LHCN-M2 (cell line): ENCODE measurements around the gene CNNM3. TPM values are rescaled to one million over a fixed set of nuclear protein-coding genes. Genes with fewer than 3 reads are reported as not detected.
"Not testable (repeated sequence)": the region's sequence is repeated elsewhere in the genome, so short reads cannot be mapped to it uniquely, and the experiment has no call there.

Source experiments
- DNase-seq: peaks from one replicate; pipeline ENCODE4 v3.0.0-alpha.2; 2012; ENCODE audit warnings: low read depth
- total RNA-seq: library from RNA; depleted of rRNA; stranded (reverse); fragments of >200 nt; gene quantifications from 2 replicates; pipeline ENCODE4 v1.2.3, GENCODE V29; 2014

Gene CNNM3
- total RNA-seq, 1 experiment from 2014 or later = 3.4 TPM

- DNase-seq = no peak
Observed at GRCh38 chr2:96839293-96839874, 23.3 kb downstream of the CNNM3 start.

- DNase-seq = no peak
Observed at GRCh38 chr2:96839875-96840850, 24.1 kb downstream of the CNNM3 start.

GRCh38 chr2:96841701-96842495 lies 25.8 kb downstream of the CNNM3 start:
- DNase-seq = no peak

- no peak for DNase-seq
Observed at GRCh38 chr2:96842600-96842999, 26.5 kb downstream of the CNNM3 start.

- DNase-seq = no peak
Observed at GRCh38 chr2:96843538-96844268, 27.6 kb downstream of the CNNM3 start, which contains the start of gene ANKRD23. Gene ANKRD23, minus strand, starts transcription at chr2:96844021. Its CDS starts 29 bp downstream, at chr2:96843992.

GRCh38 chr2:96844405-96844808 lies 28.3 kb downstream of the CNNM3 start:
- no peak for DNase-seq

DNA sequence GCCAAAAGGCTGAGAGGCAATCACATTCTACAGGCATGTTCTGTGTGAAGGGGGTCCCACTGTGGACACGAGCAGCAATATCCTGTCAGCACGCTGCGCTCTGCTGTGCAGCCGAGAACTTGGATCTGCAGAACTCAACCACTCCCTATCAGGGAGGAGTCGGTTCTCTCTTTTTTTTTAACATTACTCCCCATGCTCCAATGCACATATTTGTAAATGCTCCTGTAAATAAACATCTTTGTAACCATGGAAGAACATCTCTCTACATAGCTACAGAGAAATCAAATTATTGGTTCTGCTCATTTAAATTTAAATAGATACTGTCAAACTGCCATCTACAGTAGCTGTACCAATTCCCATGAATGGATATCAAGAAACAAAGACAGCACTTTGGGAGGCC lies 30.8 kb downstream of the CNNM3 start:
- no peak for DNase-seq

GRCh38 chr2:96847586-96847985 lies 31.5 kb downstream of the CNNM3 start:
- DNase-seq = no peak

DNA sequence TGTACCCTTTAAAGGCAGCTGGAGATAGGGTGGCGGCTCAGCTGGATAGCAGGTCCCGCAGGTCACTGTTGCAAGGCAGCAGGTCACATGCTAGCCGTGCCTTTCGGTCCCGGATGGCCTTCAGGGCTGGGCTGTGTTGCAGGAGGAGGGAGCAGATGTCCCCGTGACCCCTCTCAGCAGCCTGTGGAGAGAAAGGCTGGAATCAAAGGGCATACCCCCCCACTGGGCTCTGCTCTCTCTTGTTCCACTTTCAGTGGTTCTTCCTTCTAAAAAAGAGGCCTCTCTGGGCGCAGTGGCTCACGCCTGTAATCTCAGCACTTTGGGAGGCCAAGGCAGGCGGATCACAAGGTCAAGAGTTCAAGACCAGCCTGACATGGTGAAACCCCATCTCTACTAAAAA lies 32.2 kb downstream of the CNNM3 start:
- DNase-seq = no peak

DNA sequence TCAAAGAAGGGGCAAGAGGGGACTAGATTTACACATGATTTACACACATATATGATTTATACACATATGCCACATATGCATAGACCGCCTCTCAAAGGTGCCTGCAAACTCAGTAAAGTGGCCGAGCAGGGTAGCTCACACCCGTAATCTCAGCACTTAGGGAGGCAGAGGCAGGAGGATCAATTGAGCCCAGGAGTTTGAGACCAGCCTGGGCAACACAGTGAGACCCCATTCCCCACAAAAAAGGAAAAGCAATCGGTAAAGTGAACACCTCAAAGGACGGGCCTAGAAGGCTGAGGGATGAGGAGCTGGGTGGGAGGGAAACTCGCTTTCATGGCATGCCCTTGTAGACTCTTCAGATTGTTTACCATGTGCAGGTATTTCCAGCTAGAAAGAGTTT lies 36.6 kb downstream of the CNNM3 start:
- no peak for DNase-seq

GRCh38 chr2:96853321-96853720 lies 37.3 kb downstream of the CNNM3 start:
- DNase-seq = no peak

GRCh38 chr2:96856776-96857666 lies 41.0 kb downstream of the CNNM3 start:
- DNase-seq = no peak

DNA sequence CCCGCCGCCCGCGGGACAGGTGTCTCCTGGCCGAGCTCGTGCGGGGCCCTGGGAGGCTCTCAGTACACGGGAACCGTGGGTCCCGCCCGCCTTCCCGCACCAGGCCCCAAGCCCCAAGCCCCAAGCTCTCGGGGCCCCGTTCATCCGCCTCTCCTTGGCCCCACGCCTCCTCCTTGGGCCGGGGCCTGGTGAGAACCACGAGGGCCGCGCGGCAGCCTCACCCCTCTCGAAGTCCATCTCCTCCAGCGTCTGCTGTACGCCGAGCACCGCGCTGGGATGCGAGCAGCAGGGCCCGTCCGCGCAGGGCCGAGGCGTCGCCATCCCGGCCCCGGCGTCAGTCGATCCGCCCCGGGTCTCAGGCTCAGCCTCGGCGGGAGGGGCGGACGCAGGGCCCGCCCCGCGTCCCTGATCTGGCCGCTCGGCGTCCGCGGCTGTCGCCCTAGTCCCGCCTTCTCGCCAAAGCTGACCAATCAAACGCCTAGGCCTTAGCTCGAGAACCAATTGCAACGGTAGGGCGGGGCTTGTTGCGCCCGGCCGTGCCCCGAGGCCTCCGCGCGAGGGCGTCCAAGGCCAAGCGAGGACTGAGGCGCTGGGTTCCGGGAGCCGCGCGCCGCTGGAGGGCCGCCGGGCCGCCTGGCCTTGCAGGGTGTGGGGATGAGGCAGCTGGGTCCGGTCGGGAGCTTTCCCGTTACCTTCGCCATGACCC lies 41.8 kb downstream of the CNNM3 start, which contains the start of gene ANKRD39:
Gene ANKRD39, minus strand, starts transcription at position 350 of the 706 bp plus-strand sequence. Its CDS starts 29 bp downstream, at position 321.
- peak; percentile 97 for DNase-seq

DNA sequence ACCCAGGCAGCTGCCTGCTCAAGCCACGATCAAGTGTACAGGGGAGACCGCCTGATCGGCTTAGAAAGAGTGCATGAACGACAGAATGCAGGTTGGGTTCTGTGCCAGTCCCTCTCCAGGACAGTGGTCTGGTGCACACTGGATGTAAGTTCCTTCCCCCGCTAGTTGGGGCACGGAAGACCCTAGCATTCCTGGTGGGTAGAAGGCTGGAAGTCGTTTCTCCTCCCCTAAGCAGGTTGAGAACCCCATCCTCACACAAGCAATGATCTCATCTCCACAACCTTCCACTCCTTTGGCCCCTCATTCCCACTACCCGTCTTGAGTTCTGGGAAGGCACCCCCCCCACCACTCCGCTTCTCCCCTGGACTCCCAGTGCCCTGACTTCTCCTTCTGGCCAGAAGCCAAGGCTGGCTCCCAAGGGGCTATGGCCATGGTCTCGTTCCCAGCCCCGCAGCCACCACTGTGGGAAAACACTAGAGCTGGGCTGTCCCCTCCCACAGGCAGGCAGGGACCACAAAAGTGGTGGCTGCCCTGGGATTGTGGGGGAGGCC lies 43.1 kb downstream of the CNNM3 start:
- DNase-seq = no peak

DNA sequence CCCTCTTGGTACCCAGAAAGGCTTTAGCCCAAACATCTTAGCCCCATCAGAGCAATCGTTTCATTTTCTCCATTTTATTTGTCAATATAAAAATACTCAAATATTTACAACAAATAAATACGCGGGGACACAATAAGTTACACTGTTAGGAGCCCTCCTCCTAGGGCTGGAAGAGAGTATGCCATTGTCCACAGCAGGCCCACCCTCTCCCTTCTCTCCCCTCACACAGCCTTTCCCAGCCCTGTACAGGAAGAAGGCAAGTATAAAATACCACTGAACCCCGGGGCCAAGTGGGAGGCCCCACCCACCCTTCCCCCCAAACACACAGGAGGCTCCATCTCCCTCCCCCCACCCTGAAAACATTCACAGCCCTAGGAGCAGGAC lies 43.6 kb downstream of the CNNM3 start:
- DNase-seq = no peak

DNA sequence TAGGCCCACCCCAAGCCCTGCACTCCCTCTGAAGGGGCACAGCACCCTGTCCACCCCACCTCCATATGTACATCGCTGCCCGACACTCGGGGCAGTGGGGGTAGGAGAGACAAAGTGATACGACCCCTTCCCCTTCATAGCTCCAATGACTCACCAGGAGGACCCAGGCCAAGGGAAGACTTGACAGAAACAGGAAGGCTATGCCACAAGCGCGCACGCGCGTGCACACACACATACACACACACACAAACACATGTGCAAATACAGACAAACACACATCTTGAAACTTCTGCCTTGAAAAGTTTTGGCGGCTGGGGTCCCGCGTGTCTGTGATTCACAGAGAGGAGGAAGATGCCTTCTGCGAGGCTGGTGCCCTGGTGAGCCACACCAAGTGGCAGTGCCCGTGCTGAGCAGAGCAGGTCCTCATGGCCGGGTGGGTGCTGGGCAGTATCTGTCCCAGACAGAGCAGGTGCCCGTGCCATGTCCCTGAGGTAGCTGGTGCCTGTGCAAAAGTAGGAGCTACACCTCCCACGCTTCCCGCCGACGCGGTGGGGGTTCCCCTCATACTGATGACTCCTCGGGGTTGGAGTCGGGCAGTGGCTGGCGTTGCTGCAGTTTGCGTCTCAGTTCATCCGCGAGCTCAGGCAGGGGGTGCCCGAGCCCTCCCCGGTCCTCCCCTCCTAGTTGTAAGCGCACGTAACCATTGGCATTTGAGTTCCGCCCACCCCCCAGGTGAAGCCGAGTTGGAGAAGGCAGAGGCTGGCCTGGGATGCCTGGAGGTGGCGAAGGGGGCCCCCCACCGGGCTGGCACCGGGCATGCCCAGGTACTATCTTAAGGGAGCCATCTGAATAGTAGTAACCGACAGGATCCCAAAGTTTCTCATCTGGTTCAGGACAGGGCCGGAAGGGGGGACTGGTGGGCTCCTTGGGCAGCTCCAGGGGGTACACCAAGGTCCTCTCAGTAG lies 44.3 kb downstream of the CNNM3 start:
- no peak for DNase-seq

DNA sequence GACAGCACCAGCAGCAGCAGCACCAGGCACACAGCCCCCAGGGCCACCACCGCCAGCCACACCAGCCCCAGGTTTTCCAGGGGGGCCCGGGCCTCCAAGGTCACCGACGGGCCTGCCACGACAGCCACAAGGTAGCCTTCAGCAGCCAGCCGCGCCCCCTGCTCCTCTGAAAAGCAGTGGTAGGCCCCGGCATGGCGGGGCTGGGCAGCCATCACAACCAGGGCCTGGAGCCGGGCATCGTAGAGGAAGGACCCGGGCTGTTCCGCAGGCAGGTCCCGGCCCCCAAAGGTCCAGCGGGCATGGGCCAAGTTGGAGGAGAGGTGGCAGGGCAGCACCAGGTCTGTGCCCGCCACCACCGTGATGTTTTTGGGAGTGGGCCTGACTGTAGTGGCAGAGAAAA lies 45.0 kb downstream of the CNNM3 start:
- no peak for DNase-seq

DNA sequence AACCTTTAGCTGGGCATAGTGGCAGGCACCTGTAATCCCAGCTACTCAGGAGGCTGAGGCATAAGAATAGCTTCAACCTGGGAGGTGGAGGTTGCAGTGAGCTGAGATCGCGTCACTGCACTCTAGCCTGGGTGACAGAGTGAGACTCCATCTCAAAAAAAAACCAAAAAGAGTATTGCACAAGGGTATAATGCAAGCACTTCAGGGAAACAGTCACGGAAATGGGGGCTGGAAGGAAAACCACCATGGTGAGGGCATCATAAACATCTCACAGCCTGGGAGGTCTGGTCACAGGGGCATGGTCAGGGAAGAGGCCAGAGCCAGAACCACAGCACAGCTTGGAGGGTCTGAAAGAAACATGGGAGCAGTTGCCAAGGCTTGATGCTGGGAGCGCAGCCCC lies 47.0 kb downstream of the CNNM3 start:
- not testable (repeated sequence) for DNase-seq
